Middle frontal gyrus (tissue), 1 donor: Measurements from ENCODE around the gene SRPK3.

ENCODE experiments used
- DNase-seq: peaks from one replicate; pipeline ENCODE4 v3.0.0-alpha.2; 2015; ENCODE audit warnings: low spot score; ENCODE audit errors: extremely low spot score

SRPK3 gene

DNA sequence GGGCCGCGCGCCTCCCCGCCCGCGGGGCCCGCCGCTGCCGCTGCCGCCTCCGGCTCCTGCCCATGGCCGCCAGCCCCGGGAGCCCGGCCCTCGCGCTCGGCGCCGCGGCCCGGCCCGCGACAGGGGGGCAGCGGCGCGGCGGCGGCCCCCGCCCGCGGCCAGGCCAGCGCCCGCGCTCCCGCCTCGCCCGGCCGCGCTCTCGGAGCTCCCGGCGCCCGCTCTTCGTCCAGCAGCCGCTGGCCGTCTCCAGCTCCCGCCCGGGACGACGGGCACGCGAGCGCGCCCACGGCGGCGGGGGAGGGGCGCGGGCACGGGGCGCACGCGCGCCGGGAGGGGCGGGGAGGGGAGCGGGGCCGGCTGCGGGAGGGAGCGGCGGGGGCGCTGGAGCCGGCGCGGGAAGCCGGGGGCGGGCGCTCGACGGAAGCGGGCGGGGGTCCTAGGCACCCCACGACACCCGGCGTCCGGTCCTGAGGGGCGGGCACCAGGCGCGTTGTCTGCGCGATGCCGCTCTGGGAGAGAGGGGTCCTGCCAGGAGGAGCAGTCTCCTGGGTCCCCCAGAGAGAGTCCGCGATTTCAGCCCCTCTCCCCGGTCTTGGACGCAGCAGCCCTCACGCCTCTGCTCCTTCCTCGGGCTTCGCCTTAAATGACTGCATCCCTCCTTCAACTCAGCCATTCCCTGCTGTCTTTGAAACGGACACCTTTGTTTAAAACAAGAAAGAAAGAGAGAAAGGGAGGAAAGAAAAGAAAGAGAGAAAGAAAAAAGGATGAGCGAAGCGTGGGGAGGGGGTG, 50.0 kb downstream of the SRPK3 start:
- no peak for DNase-seq

DNA sequence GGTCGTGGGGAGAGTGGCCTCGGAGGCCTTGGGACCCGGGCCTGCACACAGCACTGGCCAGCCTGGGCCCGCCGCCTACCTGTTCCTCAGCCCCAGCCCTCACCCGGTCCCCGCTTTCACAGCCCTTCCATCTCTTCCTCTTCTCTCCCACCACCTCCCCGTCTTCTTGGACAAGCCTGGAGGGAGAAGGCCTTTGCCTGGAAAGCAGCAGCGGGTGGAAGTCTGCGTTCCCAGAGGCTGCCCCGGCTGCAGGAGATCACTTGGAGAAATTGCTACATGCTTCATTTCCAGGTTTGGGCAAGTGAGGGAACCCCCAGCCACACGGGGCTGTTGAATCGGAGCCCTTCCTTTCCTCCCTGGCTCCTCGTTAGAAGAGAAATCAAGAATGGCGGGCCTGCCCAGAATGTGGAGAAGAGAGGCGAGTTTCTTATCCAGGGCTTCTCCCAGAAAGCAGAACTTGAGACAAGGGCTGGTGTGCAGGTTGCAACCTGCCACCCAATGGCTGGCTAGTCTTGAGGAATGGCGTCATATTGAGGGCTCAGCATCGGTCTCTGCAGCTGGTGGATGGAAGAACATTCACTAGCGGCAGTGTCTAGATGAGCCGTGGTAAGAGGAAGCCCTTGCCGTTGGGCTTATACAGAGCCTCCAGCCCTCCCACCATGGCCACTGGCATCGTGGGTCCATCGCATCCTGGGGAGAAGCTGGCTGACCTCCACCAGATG, 50.7 kb downstream of the SRPK3 start:
- no peak for DNase-seq

DNA sequence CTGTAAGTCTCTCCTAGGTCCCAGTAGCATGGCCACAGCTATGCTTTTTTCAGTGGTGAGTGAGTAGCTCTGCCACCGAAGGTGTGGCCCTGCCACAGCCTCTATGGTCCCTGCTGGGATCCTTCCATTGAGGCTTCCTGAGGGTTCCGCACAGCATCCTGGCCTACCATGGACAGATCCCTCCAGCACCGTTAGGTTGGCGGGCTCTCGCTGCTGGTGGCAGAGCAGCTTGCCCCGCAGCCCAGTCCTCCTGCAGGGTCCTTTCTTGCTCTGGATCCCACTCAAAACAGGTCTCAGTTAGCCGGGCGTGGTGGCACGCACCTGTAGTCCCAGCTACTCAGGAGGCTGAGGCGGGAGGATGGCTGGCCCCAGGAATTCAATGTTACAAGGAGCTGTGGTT, 51.9 kb downstream of the SRPK3 start:
- no peak for DNase-seq
